Measurements from ENCODE around the gene GNAT1. TPM values are rescaled to one million over a fixed set of nuclear protein-coding genes. Genes with fewer than 3 reads are reported as not detected.
"Not testable (repeated sequence)": the region's sequence is repeated elsewhere in the genome, so short reads cannot be mapped to it uniquely, and the experiment has no call there.

The GNAT1 gene
- polyA plus RNA-seq, 1 donor (not counting 4 experiments of a cell fraction or from before 2014, with no cell fraction given) = 0.12 TPM

DNA sequence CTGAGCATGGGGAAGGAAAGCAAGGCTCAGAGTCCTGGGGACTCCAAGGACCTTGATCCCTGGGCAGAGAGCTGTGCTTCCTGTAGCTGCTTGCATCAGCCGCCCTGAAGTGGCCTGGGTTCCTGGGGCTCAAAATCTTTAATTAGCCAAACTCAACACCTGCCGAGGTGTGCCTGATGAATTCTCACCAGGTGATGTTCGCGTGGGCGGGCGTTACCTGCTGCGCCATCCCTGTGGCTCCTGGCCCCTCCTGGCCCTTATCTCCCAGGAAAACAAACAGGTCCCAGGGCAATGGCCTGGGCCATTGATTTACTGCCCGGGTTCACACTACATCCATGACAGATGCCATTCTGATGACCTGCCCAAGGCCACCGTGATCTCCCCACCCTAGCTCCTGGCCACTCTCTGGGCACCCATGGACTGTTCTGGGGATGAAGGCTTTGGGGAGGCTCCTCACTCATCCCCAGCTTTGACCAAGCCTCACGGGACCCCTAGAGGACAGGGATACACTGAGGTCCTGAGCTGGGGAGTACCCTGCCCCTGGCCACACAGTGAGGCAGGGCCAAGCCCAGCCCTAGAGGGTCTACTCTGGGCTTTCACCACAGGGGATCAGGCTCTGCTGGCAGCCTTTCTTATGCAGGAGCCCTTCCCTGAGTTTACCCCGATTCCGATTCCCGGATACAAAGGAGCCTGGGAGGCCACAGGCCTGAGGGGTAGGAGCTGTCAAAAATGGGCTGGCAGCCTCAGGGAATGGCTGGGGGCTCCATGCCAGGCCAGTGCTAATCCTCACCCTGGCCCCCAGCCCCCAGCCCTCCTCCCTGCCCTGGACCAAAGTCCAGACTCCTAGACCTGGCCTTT lies 19.3 kb downstream of the GNAT1 start:
- dilution Hi-C loops (cut with MboI; ENCODE audit: extremely low pct_ligation_motif_present, low sequenced_read_pairs) = no loop called here
- H2AFZ ChIP-seq (ENCODE audit: control insufficient read depth, low read length) = no peak overlapping the region
- no peak for DNase-seq (ENCODE audit: low read depth, low spot score)
- H3K36me3 ChIP-seq (ENCODE audit: control insufficient read depth in 2 of 2, extremely low read depth in 1 of 2, insufficient read depth in 2 of 2, low read length in 2 of 2) = no peaks in the 10 kb centered on the region
- TF ChIP-seq, protein P1, sequence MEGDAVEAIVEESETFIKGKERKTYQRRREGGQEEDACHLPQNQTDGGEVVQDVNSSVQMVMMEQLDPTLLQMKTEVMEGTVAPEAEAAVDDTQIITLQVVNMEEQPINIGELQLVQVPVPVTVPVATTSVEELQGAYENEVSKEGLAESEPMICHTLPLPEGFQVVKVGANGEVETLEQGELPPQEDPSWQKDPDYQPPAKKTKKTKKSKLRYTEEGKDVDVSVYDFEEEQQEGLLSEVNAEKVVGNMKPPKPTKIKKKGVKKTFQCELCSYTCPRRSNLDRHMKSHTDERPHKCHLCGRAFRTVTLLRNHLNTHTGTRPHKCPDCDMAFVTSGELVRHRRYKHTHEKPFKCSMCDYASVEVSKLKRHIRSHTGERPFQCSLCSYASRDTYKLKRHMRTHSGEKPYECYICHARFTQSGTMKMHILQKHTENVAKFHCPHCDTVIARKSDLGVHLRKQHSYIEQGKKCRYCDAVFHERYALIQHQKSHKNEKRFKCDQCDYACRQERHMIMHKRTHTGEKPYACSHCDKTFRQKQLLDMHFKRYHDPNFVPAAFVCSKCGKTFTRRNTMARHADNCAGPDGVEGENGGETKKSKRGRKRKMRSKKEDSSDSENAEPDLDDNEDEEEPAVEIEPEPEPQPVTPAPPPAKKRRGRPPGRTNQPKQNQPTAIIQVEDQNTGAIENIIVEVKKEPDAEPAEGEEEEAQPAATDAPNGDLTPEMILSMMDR (optimal IDR thresholded peaks at IDR 0.05 in 1 of 3, IDR thresholded peaks at IDR 0.05 in 1 of 3, conservative IDR thresholded peaks at IDR 0.05 in 1 of 3; ENCODE audit: extremely low read depth in 1 of 3, insufficient read depth in 2 of 3, low read length in 3 of 3) = no peak
- no peak for TF ChIP-seq EZH2 (IDR thresholded peaks at IDR 0.05; ENCODE audit: low read length)
- FAIRE-seq = no peak
- H4K20me1 ChIP-seq (ENCODE audit: control insufficient read depth, extremely low read depth, insufficient read depth, low read length) = no peaks in the 10 kb centered on the region
- H3K9me3 ChIP-seq (ENCODE audit: control insufficient read depth, low read depth, low read length) = no peaks in the 10 kb centered on the region
- H3K9me1 ChIP-seq (ENCODE audit: control insufficient read depth, extremely low read depth, insufficient read depth, low read length) = no peaks in the 10 kb centered on the region
- H3K27me3 ChIP-seq (ENCODE audit: control insufficient read depth, extremely low read depth, insufficient read depth, low read length) = peaks cover 26% of the 10 kb centered on the region
- H3K4me2 ChIP-seq (ENCODE audit: control insufficient read depth, extremely low read depth, insufficient read depth, low read depth, low read length) = no peak overlapping the region
- H3K4me3 ChIP-seq (ENCODE audit: control insufficient read depth in 2 of 3, extremely low read depth in 1 of 3, insufficient read depth in 2 of 3, low read depth in 1 of 3, low read length in 3 of 3) = no peak overlapping the region
- H3K4me1 ChIP-seq (ENCODE audit: control insufficient read depth, extremely low read depth, insufficient read depth, low read length) = peaks cover under 1% of the 10 kb centered on the region
- no peak overlapping the region for H3K27ac ChIP-seq (ENCODE audit: control insufficient read depth, insufficient read depth, low read length)
- H3K79me2 ChIP-seq (ENCODE audit: control insufficient read depth, insufficient read depth, low read length) = no peaks in the 10 kb centered on the region
- no peak overlapping the region for H3K9ac ChIP-seq (ENCODE audit: control insufficient read depth, extremely low read depth, insufficient read depth, low read length)

- H2AFZ ChIP-seq (ENCODE audit: control insufficient read depth, low read length); H4K20me1 ChIP-seq (ENCODE audit: control insufficient read depth, extremely low read depth, insufficient read depth, low read length); H3K27ac ChIP-seq (ENCODE audit: control insufficient read depth, insufficient read depth, low read length); dilution Hi-C loops (cut with MboI; ENCODE audit: extremely low pct_ligation_motif_present, low sequenced_read_pairs); DNase-seq (ENCODE audit: low read depth, low spot score); FAIRE-seq; H3K9me3 ChIP-seq (ENCODE audit: control insufficient read depth, low read depth, low read length); H3K9me1 ChIP-seq (ENCODE audit: control insufficient read depth, extremely low read depth, insufficient read depth, low read length); H3K4me3 ChIP-seq (ENCODE audit: control insufficient read depth in 2 of 3, extremely low read depth in 1 of 3, insufficient read depth in 2 of 3, low read depth in 1 of 3, low read length in 3 of 3); H3K9ac ChIP-seq (ENCODE audit: control insufficient read depth, extremely low read depth, insufficient read depth, low read length); H3K79me2 ChIP-seq (ENCODE audit: control insufficient read depth, insufficient read depth, low read length); H3K36me3 ChIP-seq (ENCODE audit: control insufficient read depth in 2 of 2, extremely low read depth in 1 of 2, insufficient read depth in 2 of 2, low read length in 2 of 2); H3K4me1 ChIP-seq (ENCODE audit: control insufficient read depth, extremely low read depth, insufficient read depth, low read length); H3K4me2 ChIP-seq (ENCODE audit: control insufficient read depth, extremely low read depth, insufficient read depth, low read depth, low read length): not testable (repeated sequence)
- peaks cover 20% of the 10 kb centered on the region for H3K27me3 ChIP-seq (ENCODE audit: control insufficient read depth, extremely low read depth, insufficient read depth, low read length)
Measured at GRCh38 chr3:50211368-50211717, 19.9 kb downstream of the GNAT1 start.
